ENCODE measurements around the gene NBEAL2.

The NBEAL2 gene

GRCh38 chr3:46935168-46935858 is 44.2 kb upstream of the NBEAL2 start:
- no peak overlapping the region for H3K9ac ChIP-seq (ENCODE audit: low read length)
- H3K27ac ChIP-seq (ENCODE audit: low read depth, low read length, poor library complexity, severe bottlenecking) = no peak overlapping the region
- H4K20me1 ChIP-seq (ENCODE audit: insufficient read depth, low read length) = no peaks in the 10 kb centered on the region
- no peak overlapping the region for H3K4me3 ChIP-seq (ENCODE audit: low read depth, low read length, poor library complexity, severe bottlenecking)
- H3K27me3 ChIP-seq (ENCODE audit: insufficient read depth, low read length) = no peaks in the 10 kb centered on the region
- no peaks in the 10 kb centered on the region for H3K9me3 ChIP-seq (ENCODE audit: low read length)
- H3K4me1 ChIP-seq (ENCODE audit: insufficient read depth, low read length, severe bottlenecking) = peaks cover 67% of the 10 kb centered on the region
- TF ChIP-seq CTCF (IDR thresholded peaks at IDR 0.05; ENCODE audit: low read length) = no peak
- no peak for TF ChIP-seq EZH2 (IDR thresholded peaks at IDR 0.05; ENCODE audit: borderline replicate concordance, low read length)
- H3K9me2 ChIP-seq (ENCODE audit: low read depth, low read length) = no peaks in the 10 kb centered on the region
- no peaks in the 10 kb centered on the region for H3K79me2 ChIP-seq (ENCODE audit: insufficient read depth, low read length)
- no peaks in the 10 kb centered on the region for H3F3A ChIP-seq (ENCODE audit: insufficient read depth, low read length)
- no peak overlapping the region for H3K4me2 ChIP-seq (ENCODE audit: low read length)
- peaks cover 72% of the 10 kb centered on the region for H3K36me3 ChIP-seq (ENCODE audit: insufficient read depth, low read length)
- H2AFZ ChIP-seq (ENCODE audit: low read length) = no peak overlapping the region

GRCh38 chr3:46935989-46936558 is 43.4 kb upstream of the NBEAL2 start:
- H3F3A ChIP-seq (ENCODE audit: insufficient read depth, low read length) = no peaks in the 10 kb centered on the region
- no peak overlapping the region for H2AFZ ChIP-seq (ENCODE audit: low read length)
- H3K4me3 ChIP-seq (ENCODE audit: low read depth, low read length, poor library complexity, severe bottlenecking) = no peak overlapping the region
- H3K27me3 ChIP-seq (ENCODE audit: insufficient read depth, low read length) = no peaks in the 10 kb centered on the region
- no peaks in the 10 kb centered on the region for H4K20me1 ChIP-seq (ENCODE audit: insufficient read depth, low read length)
- no peak for TF ChIP-seq CTCF (IDR thresholded peaks at IDR 0.05; ENCODE audit: low read length)
- TF ChIP-seq EZH2 (IDR thresholded peaks at IDR 0.05; ENCODE audit: borderline replicate concordance, low read length) = no peak
- H3K9me3 ChIP-seq (ENCODE audit: low read length) = no peaks in the 10 kb centered on the region
- H3K4me2 ChIP-seq (ENCODE audit: low read length) = no peak overlapping the region
- peaks cover 76% of the 10 kb centered on the region for H3K36me3 ChIP-seq (ENCODE audit: insufficient read depth, low read length)
- H3K9me2 ChIP-seq (ENCODE audit: low read depth, low read length) = no peaks in the 10 kb centered on the region
- H3K9ac ChIP-seq (ENCODE audit: low read length) = no peak overlapping the region
- H3K79me2 ChIP-seq (ENCODE audit: insufficient read depth, low read length) = no peaks in the 10 kb centered on the region
- H3K4me1 ChIP-seq (ENCODE audit: insufficient read depth, low read length, severe bottlenecking) = peaks cover 63% of the 10 kb centered on the region
- H3K27ac ChIP-seq (ENCODE audit: low read depth, low read length, poor library complexity, severe bottlenecking) = no peak overlapping the region

- no peak overlapping the region for H3K4me3 ChIP-seq (ENCODE audit: low read depth, low read length, poor library complexity, severe bottlenecking)
- no peaks in the 10 kb centered on the region for H3K9me2 ChIP-seq (ENCODE audit: low read depth, low read length)
- no peak overlapping the region for H3K4me2 ChIP-seq (ENCODE audit: low read length)
- peaks cover 55% of the 10 kb centered on the region for H3K4me1 ChIP-seq (ENCODE audit: insufficient read depth, low read length, severe bottlenecking)
- H3K79me2 ChIP-seq (ENCODE audit: insufficient read depth, low read length) = no peaks in the 10 kb centered on the region
- H3K27ac ChIP-seq (ENCODE audit: low read depth, low read length, poor library complexity, severe bottlenecking) = no peak overlapping the region
- no peak for TF ChIP-seq EZH2 (IDR thresholded peaks at IDR 0.05; ENCODE audit: borderline replicate concordance, low read length)
- TF ChIP-seq CTCF (IDR thresholded peaks at IDR 0.05; ENCODE audit: low read length) = no peak
- H3F3A ChIP-seq (ENCODE audit: insufficient read depth, low read length) = no peaks in the 10 kb centered on the region
- no peaks in the 10 kb centered on the region for H4K20me1 ChIP-seq (ENCODE audit: insufficient read depth, low read length)
- no peaks in the 10 kb centered on the region for H3K9me3 ChIP-seq (ENCODE audit: low read length)
- H3K36me3 ChIP-seq (ENCODE audit: insufficient read depth, low read length) = peaks cover 74% of the 10 kb centered on the region
- no peaks in the 10 kb centered on the region for H3K27me3 ChIP-seq (ENCODE audit: insufficient read depth, low read length)
- H3K9ac ChIP-seq (ENCODE audit: low read length) = no peak overlapping the region
- H2AFZ ChIP-seq (ENCODE audit: low read length) = no peak overlapping the region
Measured at GRCh38 chr3:46936733-46937250, 42.7 kb upstream of the NBEAL2 start.
